ENCODE results near the gene DNAJC22.

GRCh38 chr12:49365542-49365941, 18.9 kb downstream of the DNAJC22 start:
- no peak for TF ChIP-seq CTCF (IDR thresholded peaks at IDR 0.05)
- no peak for TF ChIP-seq POLR2AphosphoS5 (IDR thresholded peaks at IDR 0.05)
- TF ChIP-seq POLR2A (IDR thresholded peaks at IDR 0.05), result no peak
- no peak for TF ChIP-seq EP300 (IDR thresholded peaks at IDR 0.05)
